ENCODE measurements around the gene DUSP15.

GRCh38 chr20:31833130-31833930 is 37.0 kb downstream of the DUSP15 start:
- TF ChIP-seq POLR2A (IDR thresholded peaks at IDR 0.05), result no peak
- TF ChIP-seq, protein P1, sequence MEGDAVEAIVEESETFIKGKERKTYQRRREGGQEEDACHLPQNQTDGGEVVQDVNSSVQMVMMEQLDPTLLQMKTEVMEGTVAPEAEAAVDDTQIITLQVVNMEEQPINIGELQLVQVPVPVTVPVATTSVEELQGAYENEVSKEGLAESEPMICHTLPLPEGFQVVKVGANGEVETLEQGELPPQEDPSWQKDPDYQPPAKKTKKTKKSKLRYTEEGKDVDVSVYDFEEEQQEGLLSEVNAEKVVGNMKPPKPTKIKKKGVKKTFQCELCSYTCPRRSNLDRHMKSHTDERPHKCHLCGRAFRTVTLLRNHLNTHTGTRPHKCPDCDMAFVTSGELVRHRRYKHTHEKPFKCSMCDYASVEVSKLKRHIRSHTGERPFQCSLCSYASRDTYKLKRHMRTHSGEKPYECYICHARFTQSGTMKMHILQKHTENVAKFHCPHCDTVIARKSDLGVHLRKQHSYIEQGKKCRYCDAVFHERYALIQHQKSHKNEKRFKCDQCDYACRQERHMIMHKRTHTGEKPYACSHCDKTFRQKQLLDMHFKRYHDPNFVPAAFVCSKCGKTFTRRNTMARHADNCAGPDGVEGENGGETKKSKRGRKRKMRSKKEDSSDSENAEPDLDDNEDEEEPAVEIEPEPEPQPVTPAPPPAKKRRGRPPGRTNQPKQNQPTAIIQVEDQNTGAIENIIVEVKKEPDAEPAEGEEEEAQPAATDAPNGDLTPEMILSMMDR (IDR thresholded peaks at IDR 0.05), result peak; percentile 41 to 89 (median 72)
